K562 (cell line): ENCODE data around the gene CALY. TPM values are rescaled to one million over a fixed set of nuclear protein-coding genes. Genes with fewer than 3 reads are reported as not detected.

Experiments
- CHAMP1 ChIP-seq: fragments of 450-650 bp; IDR thresholded peaks from 2 replicates; pipeline ENCODE4 v1.6.1; 2016; ENCODE audit warnings: mild to moderate bottlenecking
- EGR1 ChIP-seq: fragments of 450-650 bp; conservative IDR thresholded peaks from 2 replicates; pipeline ENCODE4 v1.6.1; 2017; ENCODE audit warnings: mild to moderate bottlenecking
- PPARD ChIP-seq: fragments of 250-450 bp; sonication (Bioruptor Pico); IDR thresholded peaks from 2 replicates; pipeline ENCODE4 v1.8.0; 2022; ENCODE audit warnings: inconsistent platforms, mild to moderate bottlenecking, moderate library complexity
- RBFOX2 ChIP-seq: fragments of 200-400 bp; formaldehyde crosslinking; IDR thresholded peaks from 2 replicates; pipeline ENCODE4 v1.6.1; 2017; ENCODE audit warnings: low read depth, mild to moderate bottlenecking, low read length, moderate library complexity
- SREBF1 ChIP-seq: fragments of 150-350 bp; IDR thresholded peaks from 2 replicates; pipeline ENCODE4 v1.6.1; 2014; ENCODE audit warnings: antibody characterized with exemption, low read depth, low read length, borderline replicate concordance
- ZNF347 ChIP-seq: fragments of 450-650 bp; formaldehyde crosslinking; IDR thresholded peaks from 2 replicates; pipeline ENCODE4 v1.4.0; 2020; ENCODE audit warnings: low read depth, mild to moderate bottlenecking, moderate library complexity
- polyA plus RNA-seq, 8 experiments: library from polyadenylated mRNA; depleted of rRNA in 4 of 8; stranded (reverse) in 5 of 8; unstranded in 3 of 8; fragments of >200 nt; fragmentation: Nextera tagmentation in 2 of 8; fragmentation: Illumina TruSeq in 1 of 8; extraction: Ambion mirVana in 2 of 8; extraction: Trizol in 1 of 8; gene quantifications; 2 replicates each; pipeline versions ENCODE4 v1.2.1 to v1.2.3, GENCODE V29; 2011 to 2014; ENCODE audit warnings: inconsistent platforms in 1 of 8, missing spikeins in 1 of 8
- total RNA-seq, 7 experiments: library from RNA; depleted of rRNA in 6 of 7; stranded (reverse); fragments of >200 nt in 6 of 7; fragmentation: Illumina TruSeq in 2 of 7; extraction: Trizol in 2 of 7; gene quantifications; 2 replicates each; pipeline versions ENCODE4 v1.2.1 to v1.2.3, GENCODE V29; 2011 to 2021; ENCODE audit warnings: low replicate concordance in 1 of 7
- TF ChIP-seq, protein P1 (sequence below): fragments of 450-650 bp; IDR thresholded peaks from 2 replicates; pipeline ENCODE4 v1.6.1; 2017; ENCODE audit warnings: antibody characterized with exemption, mild to moderate bottlenecking
- TF ChIP-seq, protein P2 (sequence below): fragments of 450-650 bp; IDR thresholded peaks from 2 replicates; pipeline ENCODE4 v1.6.1; 2016; ENCODE audit warnings: mild to moderate bottlenecking, moderate library complexity

CALY gene
- total and polyA plus RNA-seq, 9 of the 15 experiments (the other 6 are each of a cell fraction or from before 2014, with no cell fraction given) = not detected

- TF ChIP-seq, protein P1, sequence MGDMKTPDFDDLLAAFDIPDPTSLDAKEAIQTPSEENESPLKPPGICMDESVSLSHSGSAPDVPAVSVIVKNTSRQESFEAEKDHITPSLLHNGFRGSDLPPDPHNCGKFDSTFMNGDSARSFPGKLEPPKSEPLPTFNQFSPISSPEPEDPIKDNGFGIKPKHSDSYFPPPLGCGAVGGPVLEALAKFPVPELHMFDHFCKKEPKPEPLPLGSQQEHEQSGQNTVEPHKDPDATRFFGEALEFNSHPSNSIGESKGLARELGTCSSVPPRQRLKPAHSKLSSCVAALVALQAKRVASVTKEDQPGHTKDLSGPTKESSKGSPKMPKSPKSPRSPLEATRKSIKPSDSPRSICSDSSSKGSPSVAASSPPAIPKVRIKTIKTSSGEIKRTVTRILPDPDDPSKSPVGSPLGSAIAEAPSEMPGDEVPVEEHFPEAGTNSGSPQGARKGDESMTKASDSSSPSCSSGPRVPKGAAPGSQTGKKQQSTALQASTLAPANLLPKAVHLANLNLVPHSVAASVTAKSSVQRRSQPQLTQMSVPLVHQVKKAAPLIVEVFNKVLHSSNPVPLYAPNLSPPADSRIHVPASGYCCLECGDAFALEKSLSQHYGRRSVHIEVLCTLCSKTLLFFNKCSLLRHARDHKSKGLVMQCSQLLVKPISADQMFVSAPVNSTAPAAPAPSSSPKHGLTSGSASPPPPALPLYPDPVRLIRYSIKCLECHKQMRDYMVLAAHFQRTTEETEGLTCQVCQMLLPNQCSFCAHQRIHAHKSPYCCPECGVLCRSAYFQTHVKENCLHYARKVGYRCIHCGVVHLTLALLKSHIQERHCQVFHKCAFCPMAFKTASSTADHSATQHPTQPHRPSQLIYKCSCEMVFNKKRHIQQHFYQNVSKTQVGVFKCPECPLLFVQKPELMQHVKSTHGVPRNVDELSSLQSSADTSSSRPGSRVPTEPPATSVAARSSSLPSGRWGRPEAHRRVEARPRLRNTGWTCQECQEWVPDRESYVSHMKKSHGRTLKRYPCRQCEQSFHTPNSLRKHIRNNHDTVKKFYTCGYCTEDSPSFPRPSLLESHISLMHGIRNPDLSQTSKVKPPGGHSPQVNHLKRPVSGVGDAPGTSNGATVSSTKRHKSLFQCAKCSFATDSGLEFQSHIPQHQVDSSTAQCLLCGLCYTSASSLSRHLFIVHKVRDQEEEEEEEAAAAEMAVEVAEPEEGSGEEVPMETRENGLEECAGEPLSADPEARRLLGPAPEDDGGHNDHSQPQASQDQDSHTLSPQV = 0 out of 2 replicates have a peak, but pooled peaks have one; percentile 44
- TF ChIP-seq ZNF347 (no peak), PPARD (CRISPR knock-in tag) (no peak), RBFOX2 (peak; percentile 72), EGR1 (peak; percentile 90), CHAMP1 (no peak), SREBF1 (no peak)
- TF ChIP-seq, protein P2, sequence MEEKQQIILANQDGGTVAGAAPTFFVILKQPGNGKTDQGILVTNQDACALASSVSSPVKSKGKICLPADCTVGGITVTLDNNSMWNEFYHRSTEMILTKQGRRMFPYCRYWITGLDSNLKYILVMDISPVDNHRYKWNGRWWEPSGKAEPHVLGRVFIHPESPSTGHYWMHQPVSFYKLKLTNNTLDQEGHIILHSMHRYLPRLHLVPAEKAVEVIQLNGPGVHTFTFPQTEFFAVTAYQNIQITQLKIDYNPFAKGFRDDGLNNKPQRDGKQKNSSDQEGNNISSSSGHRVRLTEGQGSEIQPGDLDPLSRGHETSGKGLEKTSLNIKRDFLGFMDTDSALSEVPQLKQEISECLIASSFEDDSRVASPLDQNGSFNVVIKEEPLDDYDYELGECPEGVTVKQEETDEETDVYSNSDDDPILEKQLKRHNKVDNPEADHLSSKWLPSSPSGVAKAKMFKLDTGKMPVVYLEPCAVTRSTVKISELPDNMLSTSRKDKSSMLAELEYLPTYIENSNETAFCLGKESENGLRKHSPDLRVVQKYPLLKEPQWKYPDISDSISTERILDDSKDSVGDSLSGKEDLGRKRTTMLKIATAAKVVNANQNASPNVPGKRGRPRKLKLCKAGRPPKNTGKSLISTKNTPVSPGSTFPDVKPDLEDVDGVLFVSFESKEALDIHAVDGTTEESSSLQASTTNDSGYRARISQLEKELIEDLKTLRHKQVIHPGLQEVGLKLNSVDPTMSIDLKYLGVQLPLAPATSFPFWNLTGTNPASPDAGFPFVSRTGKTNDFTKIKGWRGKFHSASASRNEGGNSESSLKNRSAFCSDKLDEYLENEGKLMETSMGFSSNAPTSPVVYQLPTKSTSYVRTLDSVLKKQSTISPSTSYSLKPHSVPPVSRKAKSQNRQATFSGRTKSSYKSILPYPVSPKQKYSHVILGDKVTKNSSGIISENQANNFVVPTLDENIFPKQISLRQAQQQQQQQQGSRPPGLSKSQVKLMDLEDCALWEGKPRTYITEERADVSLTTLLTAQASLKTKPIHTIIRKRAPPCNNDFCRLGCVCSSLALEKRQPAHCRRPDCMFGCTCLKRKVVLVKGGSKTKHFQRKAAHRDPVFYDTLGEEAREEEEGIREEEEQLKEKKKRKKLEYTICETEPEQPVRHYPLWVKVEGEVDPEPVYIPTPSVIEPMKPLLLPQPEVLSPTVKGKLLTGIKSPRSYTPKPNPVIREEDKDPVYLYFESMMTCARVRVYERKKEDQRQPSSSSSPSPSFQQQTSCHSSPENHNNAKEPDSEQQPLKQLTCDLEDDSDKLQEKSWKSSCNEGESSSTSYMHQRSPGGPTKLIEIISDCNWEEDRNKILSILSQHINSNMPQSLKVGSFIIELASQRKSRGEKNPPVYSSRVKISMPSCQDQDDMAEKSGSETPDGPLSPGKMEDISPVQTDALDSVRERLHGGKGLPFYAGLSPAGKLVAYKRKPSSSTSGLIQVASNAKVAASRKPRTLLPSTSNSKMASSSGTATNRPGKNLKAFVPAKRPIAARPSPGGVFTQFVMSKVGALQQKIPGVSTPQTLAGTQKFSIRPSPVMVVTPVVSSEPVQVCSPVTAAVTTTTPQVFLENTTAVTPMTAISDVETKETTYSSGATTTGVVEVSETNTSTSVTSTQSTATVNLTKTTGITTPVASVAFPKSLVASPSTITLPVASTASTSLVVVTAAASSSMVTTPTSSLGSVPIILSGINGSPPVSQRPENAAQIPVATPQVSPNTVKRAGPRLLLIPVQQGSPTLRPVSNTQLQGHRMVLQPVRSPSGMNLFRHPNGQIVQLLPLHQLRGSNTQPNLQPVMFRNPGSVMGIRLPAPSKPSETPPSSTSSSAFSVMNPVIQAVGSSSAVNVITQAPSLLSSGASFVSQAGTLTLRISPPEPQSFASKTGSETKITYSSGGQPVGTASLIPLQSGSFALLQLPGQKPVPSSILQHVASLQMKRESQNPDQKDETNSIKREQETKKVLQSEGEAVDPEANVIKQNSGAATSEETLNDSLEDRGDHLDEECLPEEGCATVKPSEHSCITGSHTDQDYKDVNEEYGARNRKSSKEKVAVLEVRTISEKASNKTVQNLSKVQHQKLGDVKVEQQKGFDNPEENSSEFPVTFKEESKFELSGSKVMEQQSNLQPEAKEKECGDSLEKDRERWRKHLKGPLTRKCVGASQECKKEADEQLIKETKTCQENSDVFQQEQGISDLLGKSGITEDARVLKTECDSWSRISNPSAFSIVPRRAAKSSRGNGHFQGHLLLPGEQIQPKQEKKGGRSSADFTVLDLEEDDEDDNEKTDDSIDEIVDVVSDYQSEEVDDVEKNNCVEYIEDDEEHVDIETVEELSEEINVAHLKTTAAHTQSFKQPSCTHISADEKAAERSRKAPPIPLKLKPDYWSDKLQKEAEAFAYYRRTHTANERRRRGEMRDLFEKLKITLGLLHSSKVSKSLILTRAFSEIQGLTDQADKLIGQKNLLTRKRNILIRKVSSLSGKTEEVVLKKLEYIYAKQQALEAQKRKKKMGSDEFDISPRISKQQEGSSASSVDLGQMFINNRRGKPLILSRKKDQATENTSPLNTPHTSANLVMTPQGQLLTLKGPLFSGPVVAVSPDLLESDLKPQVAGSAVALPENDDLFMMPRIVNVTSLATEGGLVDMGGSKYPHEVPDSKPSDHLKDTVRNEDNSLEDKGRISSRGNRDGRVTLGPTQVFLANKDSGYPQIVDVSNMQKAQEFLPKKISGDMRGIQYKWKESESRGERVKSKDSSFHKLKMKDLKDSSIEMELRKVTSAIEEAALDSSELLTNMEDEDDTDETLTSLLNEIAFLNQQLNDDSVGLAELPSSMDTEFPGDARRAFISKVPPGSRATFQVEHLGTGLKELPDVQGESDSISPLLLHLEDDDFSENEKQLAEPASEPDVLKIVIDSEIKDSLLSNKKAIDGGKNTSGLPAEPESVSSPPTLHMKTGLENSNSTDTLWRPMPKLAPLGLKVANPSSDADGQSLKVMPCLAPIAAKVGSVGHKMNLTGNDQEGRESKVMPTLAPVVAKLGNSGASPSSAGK = peak; percentile 83
These were observed 20.8 kb upstream of the CALY start, which contains the start of gene FUOM (continued) for GRCh38 chr10:133357285-133358161.
